Activated CD4-positive, alpha-beta memory T cell treated with anti-CD3 and anti-CD28 coated beads for 36 hours (primary cell): ENCODE measurements around the gene SP7. TPM values are rescaled to one million over a fixed set of nuclear protein-coding genes. Genes with fewer than 3 reads are reported as not detected.
"Not testable (repeated sequence)": the region's sequence is repeated elsewhere in the genome, so short reads cannot be mapped to it uniquely, and the experiment has no call there.

Experiments
- CTCF ChIA-PET: fragments of 350-600 bp; sonication (Branson Sonifier 250); formaldehyde crosslinking; loops from one replicate; lab custom pipeline; 2021; ENCODE audit warnings: antibody characterized with exemption, inconsistent platforms; lab: Charles Lee
- POLR2A ChIA-PET: fragments of 350-600 bp; sonication (Branson Sonifier 250); formaldehyde crosslinking; loops from one replicate; lab custom pipeline; 2021; ENCODE audit warnings: antibody characterized with exemption; lab: Charles Lee
- DNase-seq: peaks from one replicate; pipeline ENCODE4 v3.0.0-alpha.2; 2020
- H3K27ac Mint-ChIP-seq: one replicate; pipeline ENCODE4 v1.8.0; 2021; ENCODE audit warnings: mixed read lengths
- H3K27me3 Mint-ChIP-seq: one replicate; pipeline ENCODE4 v1.8.0; 2021; ENCODE audit warnings: mixed read lengths
- H3K36me3 Mint-ChIP-seq: one replicate; pipeline ENCODE4 v1.8.0; 2021; ENCODE audit warnings: mixed read lengths
- H3K4me1 Mint-ChIP-seq: one replicate; pipeline ENCODE4 v1.8.0; 2021; ENCODE audit warnings: low read depth, mixed read lengths
- H3K4me3 Mint-ChIP-seq: one replicate; pipeline ENCODE4 v1.8.0; 2021; ENCODE audit warnings: mild to moderate bottlenecking, mixed read lengths
- H3K9me3 Mint-ChIP-seq: one replicate; pipeline ENCODE4 v1.8.0; 2021; ENCODE audit warnings: mixed read lengths
- intact Hi-C: fragments of 100-400 bp; cut with micrococcal nuclease; formaldehyde crosslinking; loops from one replicate; pipeline ENCODE4 v1.15.1; 2023
- total RNA-seq, 2 experiments: library from RNA; stranded (reverse); gene quantifications; one replicate each; pipeline ENCODE4 v1.2.3, GENCODE V29; 2021

Gene SP7
- total RNA-seq, 2 experiments from 2014 or later = not detected

DNA sequence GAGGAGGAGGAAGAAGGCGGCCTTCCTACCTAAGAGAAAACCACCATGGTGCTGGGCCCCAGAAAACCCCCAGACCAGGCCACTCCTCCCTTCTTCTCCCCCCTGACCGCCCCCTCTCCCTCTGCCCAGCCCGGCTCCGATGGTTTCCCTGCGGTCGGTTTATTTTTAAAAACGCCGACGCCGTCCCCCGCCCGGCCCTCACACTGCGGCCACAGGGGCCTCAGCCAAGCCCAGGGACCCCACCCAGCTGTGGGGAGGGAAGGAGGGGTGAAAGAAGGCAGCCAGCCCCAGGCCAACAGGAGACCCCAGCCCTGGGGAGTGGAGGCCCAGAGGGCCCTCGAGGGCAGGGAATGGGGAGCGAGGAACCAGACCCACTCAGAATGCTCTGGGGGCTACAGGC is 3.4 kb downstream of the SP7 start:
- no peaks in the 10 kb centered on the region for H3K9me3 Mint-ChIP-seq
- no peaks in the 10 kb centered on the region for H3K36me3 Mint-ChIP-seq
- no peak overlapping the region for H3K27ac Mint-ChIP-seq
- POLR2A ChIA-PET = no interaction called here
- intact Hi-C loops = no loop called here
- no peaks in the 10 kb centered on the region for H3K4me1 Mint-ChIP-seq
- peaks cover 30% of the 10 kb centered on the region for H3K27me3 Mint-ChIP-seq
- CTCF ChIA-PET = interaction anchor here (0.9 to 3.8 kb wide), 3 partner anchors 11 to 19 kb away, joined by 3 to 21 read pairs (median 3); partner anchors contain the start of gene AAAS
- DNase-seq = no peak
- H3K4me3 Mint-ChIP-seq = no peak overlapping the region

DNA sequence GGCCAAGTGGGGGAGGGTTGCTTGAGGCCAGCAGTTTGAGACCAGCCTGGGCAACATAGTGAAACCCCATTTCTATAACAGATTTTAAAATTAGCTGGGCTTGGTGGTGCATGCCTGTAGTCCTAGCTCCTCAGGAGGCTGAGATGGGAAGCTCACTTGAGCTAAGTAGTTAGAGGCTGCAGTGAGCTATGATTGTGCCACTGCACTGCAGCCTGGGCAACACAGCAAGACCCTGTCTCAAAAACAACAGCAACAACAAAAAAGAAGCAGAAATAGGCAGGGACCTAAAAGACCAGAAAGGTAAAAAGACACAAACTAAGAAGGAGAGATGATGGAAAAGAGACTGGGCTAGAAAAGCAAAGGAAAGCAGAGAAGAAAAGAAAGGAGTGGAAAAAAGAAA is 3.8 kb downstream of the SP7 start:
- intact Hi-C loops, H3K4me1 Mint-ChIP-seq, DNase-seq, H3K4me3 Mint-ChIP-seq, H3K36me3 Mint-ChIP-seq, H3K9me3 Mint-ChIP-seq, POLR2A ChIA-PET, H3K27ac Mint-ChIP-seq: not testable (repeated sequence)
- H3K27me3 Mint-ChIP-seq = peaks cover 26% of the 10 kb centered on the region
- CTCF ChIA-PET = interaction anchor here (1.2 to 14.7 kb wide), 3 partner anchors 11 to 20 kb away, joined by 3 to 252 read pairs (median 14); partner anchors contain the start of gene AAAS

DNA sequence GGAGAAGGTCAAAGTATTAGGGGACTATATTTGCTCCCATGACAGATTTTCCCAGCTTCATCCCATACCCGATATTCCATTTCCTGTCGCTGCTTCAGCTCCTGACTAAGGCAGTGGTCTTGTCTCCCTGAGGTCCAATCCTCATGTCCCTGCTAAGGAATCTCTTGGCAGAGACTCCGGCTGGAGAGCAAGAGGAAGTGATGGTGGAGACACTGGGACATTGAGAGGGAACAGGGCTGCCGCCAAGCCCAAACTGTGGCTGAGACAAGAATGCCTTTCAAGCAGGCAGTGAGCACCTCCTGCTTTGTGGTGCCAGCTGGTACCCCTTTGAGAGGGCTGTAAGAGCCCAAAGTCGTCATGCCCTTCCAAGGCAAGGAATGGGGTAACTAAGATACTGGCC is 5.5 kb downstream of the SP7 start:
- Mint-ChIP-seq H3K27ac (no peak overlapping the region), H3K9me3 (no peaks in the 10 kb centered on the region), H3K4me3 (no peak overlapping the region), H3K4me1 (peaks cover 6% of the 10 kb centered on the region), H3K36me3 (no peaks in the 10 kb centered on the region), H3K27me3 (peaks cover 15% of the 10 kb centered on the region)
- ChIA-PET POLR2A (no interaction called here), CTCF (interaction anchor here (2.4 to 14.7 kb wide), 2 partner anchors 9 to 15 kb away, joined by 14 to 252 read pairs; partner anchors contain the start of gene AAAS)
- intact Hi-C loops = no loop called here
- no peak for DNase-seq

DNA sequence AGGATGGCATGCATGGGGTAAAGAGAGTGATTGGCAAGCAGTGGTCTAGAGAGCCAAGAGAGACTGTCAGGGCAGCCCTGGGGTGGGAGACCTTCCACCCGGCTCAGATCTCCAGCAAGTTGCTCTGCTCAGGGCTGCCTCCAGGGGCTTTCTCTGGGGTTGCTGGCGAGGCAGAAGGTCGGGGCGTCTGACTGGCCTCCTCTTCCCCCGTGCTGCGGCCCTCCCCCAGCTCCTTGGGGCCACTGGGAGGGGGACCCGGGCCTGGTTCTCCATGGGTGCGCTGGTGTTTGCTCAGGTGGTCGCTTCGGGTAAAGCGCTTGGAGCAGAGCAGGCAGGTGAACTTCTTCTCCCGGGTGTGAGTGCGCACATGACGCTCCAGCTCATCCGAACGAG is 8.1 kb downstream of the SP7 start:
- H3K27me3 Mint-ChIP-seq = peaks cover 4% of the 10 kb centered on the region
- CTCF ChIA-PET = interaction anchor here (0.9 to 14.7 kb wide), 7 partner anchors 11 to 180 kb away, joined by 3 to 252 read pairs (median 5); partner anchors contain the start of gene ITGB7
- no peaks in the 10 kb centered on the region for H3K9me3 Mint-ChIP-seq
- intact Hi-C loops = no loop called here
- H3K27ac Mint-ChIP-seq = no peak overlapping the region
- H3K36me3 Mint-ChIP-seq = no peaks in the 10 kb centered on the region
- POLR2A ChIA-PET = no interaction called here
- H3K4me3 Mint-ChIP-seq = no peak overlapping the region
- H3K4me1 Mint-ChIP-seq = peaks cover 15% of the 10 kb centered on the region
- DNase-seq = no peak

DNA sequence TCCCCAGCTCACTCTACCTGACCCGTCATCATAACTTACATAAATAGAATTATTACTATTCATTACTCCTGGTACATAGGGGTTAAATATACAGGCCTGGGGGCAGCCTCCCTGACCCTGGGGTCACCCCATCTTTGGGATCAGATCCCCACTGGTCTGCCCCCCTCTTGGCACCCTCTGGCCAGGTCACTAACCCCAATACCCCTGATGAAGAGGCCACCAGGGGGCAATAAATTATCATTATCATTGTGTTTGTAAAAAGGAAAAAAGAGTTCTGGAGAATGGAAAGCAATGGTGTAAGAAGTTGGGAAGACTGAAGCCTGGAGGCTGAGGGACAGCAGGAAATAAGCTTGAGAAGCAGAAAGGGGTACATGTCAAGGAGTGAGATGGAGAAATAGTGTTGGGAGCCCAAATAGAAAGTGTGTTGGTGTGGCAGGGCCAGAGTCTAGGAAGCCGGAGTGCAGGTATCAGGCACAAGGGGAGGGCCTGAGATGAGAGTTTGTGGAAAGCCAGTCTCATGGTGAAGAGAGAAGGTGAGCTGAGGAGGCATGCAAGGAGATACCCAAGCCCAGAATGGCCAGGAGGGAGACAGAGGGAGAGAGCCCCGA is 8.6 kb downstream of the SP7 start:
- POLR2A ChIA-PET = interaction anchor here (1.0 kb wide), 2 partner anchors 8 to 17 kb away, joined by 3 read pairs; partner anchors contain the start of gene SP7
- CTCF ChIA-PET = interaction anchor here (0.7 to 14.7 kb wide), 9 partner anchors 17 to 181 kb away, joined by 3 to 252 read pairs (median 5); partner anchors contain the start of gene ITGB7
- intact Hi-C loops = loop anchor here (1.0 kb wide), 1 partner anchor 181 kb away; no protein-coding TSS in a partner anchor
- Mint-ChIP-seq H3K36me3 (no peaks in the 10 kb centered on the region), H3K4me3 (no peak overlapping the region), H3K9me3 (no peaks in the 10 kb centered on the region), H3K4me1 (peaks cover 17% of the 10 kb centered on the region), H3K27ac (no peak overlapping the region), H3K27me3 (peaks cover 4% of the 10 kb centered on the region)
- no peak for DNase-seq

DNA sequence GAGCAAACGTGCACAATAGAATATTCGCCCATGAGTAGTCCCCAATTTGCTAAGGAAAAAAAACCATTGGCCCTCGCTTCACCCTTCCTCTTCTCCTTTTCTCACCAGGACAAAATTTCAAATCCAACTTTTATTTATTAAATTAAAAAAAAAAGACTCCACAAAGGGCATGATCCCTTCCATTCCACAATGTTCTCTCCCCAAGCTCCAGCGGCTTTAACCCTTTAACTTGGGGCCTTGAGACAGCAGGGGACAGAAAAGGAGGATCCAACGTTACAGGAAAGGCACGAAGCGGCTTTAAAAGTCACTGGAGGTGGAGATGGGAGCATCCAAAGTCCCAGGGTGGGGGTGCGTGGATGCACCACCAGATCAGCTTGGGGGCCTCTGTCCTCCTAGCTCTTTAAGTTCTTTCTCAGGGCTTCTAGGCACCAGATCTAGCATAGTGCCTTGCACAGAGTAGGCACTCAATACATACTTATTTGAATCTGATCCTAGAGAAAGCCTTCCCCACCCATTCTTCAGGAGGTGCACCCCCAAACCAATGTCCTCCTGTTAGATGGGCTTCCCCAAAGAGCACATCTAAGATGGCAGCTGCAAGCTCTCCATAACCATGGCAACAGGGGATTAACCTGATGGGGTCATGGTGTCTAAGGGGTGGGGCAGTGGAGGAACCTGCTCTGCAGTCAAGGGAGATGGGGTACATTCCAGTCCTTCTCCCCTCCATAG is 9.5 kb downstream of the SP7 start:
- no peak for DNase-seq
- intact Hi-C loops = loop anchor here (1.0 kb wide), 1 partner anchor 182 kb away; no protein-coding TSS in a partner anchor
- Mint-ChIP-seq H3K36me3 (no peaks in the 10 kb centered on the region), H3K27me3 (no peaks in the 10 kb centered on the region), H3K27ac (no peak overlapping the region), H3K4me3 (peak overlapping the region; percentile 67), H3K9me3 (no peaks in the 10 kb centered on the region), H3K4me1 (peaks cover 20% of the 10 kb centered on the region)
- ChIA-PET CTCF (interaction anchor here (0.6 to 14.7 kb wide), 10 partner anchors 16 to 182 kb away, joined by 3 to 252 read pairs (median 3); partner anchors contain the start of gene ITGB7), POLR2A (interaction anchor here (1.0 to 2.8 kb wide), 3 partner anchors 9 to 174 kb away, joined by 3 to 11 read pairs (median 3); partner anchors contain the start of genes SP7 and TARBP2)

DNA sequence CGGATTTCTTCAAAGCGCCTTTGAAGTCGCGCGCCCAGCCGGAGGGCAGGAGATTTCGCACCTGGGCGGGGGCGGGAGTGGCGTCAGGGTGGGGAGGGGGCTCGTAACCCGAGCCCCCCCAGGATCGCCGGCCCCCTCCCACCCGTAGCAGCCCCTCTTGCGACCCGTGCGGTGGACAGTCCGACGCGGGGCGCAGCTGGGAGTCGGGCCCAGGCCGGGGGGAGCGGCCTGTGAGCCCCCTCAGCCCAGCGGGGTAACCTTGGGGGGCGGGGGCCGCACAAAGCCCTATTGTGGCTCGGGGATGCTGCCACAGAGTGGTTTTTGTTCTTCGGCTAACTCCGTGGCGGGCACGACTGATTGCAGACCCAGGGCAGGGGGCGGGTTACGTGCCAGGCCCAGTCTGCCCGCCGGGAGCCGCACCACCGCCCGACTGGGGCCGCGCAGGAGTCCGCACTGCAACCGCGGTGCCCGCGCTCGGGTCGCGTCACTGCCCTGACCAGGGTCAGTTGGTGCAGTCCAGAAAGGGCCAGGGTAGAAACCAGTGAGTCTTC is 10.6 kb downstream of the SP7 start:
- H3K9me3 Mint-ChIP-seq = no peaks in the 10 kb centered on the region

DNA sequence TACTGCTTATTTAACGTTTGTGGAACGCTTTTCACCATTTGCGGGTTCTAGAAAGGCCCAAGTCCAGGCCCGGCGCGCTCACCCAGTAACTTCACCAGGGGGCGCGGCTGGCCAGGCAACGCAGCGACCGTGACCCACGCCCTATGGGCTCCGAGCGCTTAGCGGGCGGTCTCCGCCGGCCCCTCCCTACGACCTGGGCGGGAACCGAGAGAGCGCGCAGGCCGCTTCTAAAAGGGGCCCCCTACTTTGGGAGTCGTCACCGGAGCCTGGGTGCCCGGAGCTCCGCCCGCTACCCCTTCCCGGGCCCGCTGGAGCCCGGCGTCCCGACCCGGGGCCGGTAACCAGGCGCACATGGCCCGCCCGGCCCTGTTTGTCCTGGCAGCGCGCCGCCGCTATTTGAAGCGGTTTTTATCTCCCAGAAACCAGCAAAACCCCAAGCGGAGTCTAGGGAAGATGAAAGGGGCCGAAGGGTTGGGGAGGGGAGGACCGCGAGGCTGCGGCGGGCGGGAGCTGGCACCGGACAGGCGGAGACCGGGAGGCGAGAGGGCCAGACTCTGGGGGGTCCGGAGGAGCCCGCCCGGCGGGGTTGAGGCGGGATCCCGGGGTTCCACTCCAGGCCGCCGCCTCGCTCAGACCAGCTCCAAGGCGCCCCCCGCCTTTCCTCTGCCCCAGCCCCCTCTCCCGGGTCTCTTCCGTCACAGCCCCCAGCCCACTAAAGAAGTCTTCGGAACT is 11.2 kb downstream of the SP7 start:
- POLR2A ChIA-PET = interaction anchor here (0.7 to 2.8 kb wide), 12 partner anchors 11 to 176 kb away, joined by 3 to 21 read pairs (median 3); partner anchors contain the start of genes CSAD, MYG1, SP1 and SP7
- Mint-ChIP-seq H3K4me3 (peak overlapping the region; percentile 87), H3K9me3 (no peaks in the 10 kb centered on the region), H3K27me3 (no peaks in the 10 kb centered on the region), H3K36me3 (no peaks in the 10 kb centered on the region), H3K27ac (peak overlapping the region; percentile 96), H3K4me1 (peaks cover 33% of the 10 kb centered on the region)
- CTCF ChIA-PET = interaction anchor here (0.6 to 14.7 kb wide), 19 partner anchors 10 to 351 kb away, joined by 3 to 252 read pairs (median 4); partner anchors contain the start of genes ATP5MC2, CSAD, MYG1 and SP1
- intact Hi-C loops = loop anchor here (1.0 kb wide), 6 partner anchors 20 to 175 kb away; partner anchors contain the start of genes PCBP2 and PRR13
- DNase-seq = peak; percentile 94

More for the DNA sequence above, 10.6 kb downstream of the SP7 start:
- no peaks in the 10 kb centered on the region for H3K27me3 Mint-ChIP-seq
- H3K4me3 Mint-ChIP-seq = peak overlapping the region; percentile 87
- peaks cover 27% of the 10 kb centered on the region for H3K4me1 Mint-ChIP-seq
- no peaks in the 10 kb centered on the region for H3K36me3 Mint-ChIP-seq
- POLR2A ChIA-PET = interaction anchor here (0.7 to 2.8 kb wide), 10 partner anchors 10 to 175 kb away, joined by 3 to 21 read pairs (median 4); partner anchors contain the start of genes CSAD, MYG1, SP1 and SP7
- DNase-seq = peak; percentile 55
- intact Hi-C loops = no loop called here
- H3K27ac Mint-ChIP-seq = peak overlapping the region; percentile 42
- CTCF ChIA-PET = interaction anchor here (0.6 to 14.7 kb wide), 18 partner anchors 11 to 350 kb away, joined by 3 to 252 read pairs (median 4); partner anchors contain the start of genes ATP5MC2, CSAD, SP1 and ZNF740

DNA sequence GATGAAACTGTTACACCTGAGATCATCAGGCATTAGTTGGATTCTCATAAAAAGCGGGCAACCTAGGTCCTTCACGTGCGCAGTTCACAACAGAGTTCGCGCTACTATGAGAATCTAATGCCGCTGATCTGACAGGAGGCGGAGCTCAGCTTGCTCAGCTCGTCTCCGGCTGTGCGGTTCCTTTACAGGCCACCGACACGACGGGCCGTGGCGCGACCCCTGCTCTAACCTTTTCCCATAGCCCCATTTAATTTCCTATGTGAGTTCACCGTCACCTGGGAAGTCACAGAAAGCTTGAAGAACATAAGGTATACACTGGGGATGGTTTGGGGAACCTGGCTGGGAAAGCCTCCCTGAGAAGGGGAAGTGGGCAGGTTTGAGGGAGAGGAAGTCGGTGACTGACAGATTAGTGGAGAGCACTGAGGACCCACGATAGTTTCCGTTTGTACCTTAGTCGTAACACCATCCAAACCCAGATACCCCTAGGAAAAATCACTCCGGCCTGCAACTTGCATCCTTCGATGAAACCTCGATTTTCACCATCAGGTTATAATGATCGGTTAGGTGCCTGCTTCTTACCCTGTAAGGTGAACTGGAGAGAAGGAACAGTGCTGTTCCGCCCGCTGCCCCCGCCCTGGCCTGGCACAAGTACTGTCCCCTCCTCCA is 11.9 kb downstream of the SP7 start:
- DNase-seq = peak; percentile 73
- H3K4me3 Mint-ChIP-seq = peak overlapping the region; percentile 87
- intact Hi-C loops = loop anchor here (1.0 kb wide), 6 partner anchors 21 to 176 kb away; partner anchors contain the start of genes PCBP2 and PRR13
- no peaks in the 10 kb centered on the region for H3K27me3 Mint-ChIP-seq
- H3K27ac Mint-ChIP-seq = peak overlapping the region; percentile 96
- H3K9me3 Mint-ChIP-seq = no peaks in the 10 kb centered on the region
- H3K4me1 Mint-ChIP-seq = peaks cover 35% of the 10 kb centered on the region
- CTCF ChIA-PET = interaction anchor here (0.7 to 14.7 kb wide), 28 partner anchors 10 to 351 kb away, joined by 3 to 252 read pairs (median 4); partner anchors contain the start of genes ATP5MC2, CSAD, MYG1 and PFDN5
- POLR2A ChIA-PET = interaction anchor here (0.6 to 2.8 kb wide), 13 partner anchors 12 to 184 kb away, joined by 3 to 21 read pairs (median 4); partner anchors contain the start of genes ESPL1, MYG1, PFDN5 and SP1
- H3K36me3 Mint-ChIP-seq = no peaks in the 10 kb centered on the region
